PFSK-1 (cell line): ENCODE measurements around the gene RDH12.

Experiments
- FOXP2 ChIP-seq: optimal IDR thresholded peaks from 2 replicates; pipeline ENCODE3; 2011; ENCODE audit warnings: borderline replicate concordance, control low read depth, inconsistent platforms; ENCODE audit not compliant: insufficient read depth; ENCODE audit errors: extremely low read length, extremely low read depth
- POLR2AphosphoS5 ChIP-seq: IDR thresholded peaks from 2 replicates; pipeline ENCODE4 v1.6.1; 2012; ENCODE audit warnings: low read depth, mild to moderate bottlenecking, control low read depth, low read length, moderate library complexity
- SIN3A ChIP-seq: IDR thresholded peaks from 2 replicates; pipeline ENCODE4 v1.6.1; 2012; ENCODE audit warnings: mild to moderate bottlenecking, low read length, moderate library complexity, borderline replicate concordance; ENCODE audit not compliant: insufficient read depth
- TAF1 ChIP-seq: IDR thresholded peaks from 2 replicates; pipeline ENCODE4 v1.6.1; 2012; ENCODE audit warnings: low read length, control low read depth, borderline replicate concordance; ENCODE audit not compliant: insufficient read depth
- TF ChIP-seq, protein P1 (sequence below), 2 experiments: IDR thresholded peaks; 2 replicates each; pipeline versions ENCODE4 v1.6.1 to v1.8.0; 2011 to 2012; ENCODE audit warnings: low read depth in 2 of 2, low read length in 2 of 2, control low read depth in 1 of 2, inconsistent platforms in 1 of 2, mild to moderate bottlenecking in 1 of 2, moderate library complexity in 1 of 2; ENCODE audit not compliant: insufficient read depth in 1 of 2

Gene RDH12

DNA sequence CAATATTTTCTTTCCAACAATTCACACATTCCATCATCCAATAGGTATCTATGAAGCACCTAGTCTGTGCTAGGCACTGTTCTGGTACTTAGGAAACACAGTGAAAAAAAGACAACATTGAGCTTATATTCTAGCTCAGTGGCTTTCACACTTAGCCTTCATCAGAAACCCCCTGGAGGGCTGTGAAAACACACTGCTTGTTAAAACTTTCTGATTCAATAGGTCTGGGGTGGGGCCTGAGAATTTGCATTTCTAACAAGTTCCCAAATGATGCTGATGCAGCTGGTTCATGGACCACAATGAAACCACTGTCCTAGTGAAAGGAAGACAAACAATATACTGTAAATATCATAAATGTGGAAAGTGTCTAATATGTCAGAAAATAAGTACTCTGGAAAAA lies 33.1 kb upstream of the RDH12 start:
- TF ChIP-seq TAF1 (no peak), FOXP2 (no peak)
- TF ChIP-seq, protein P1, sequence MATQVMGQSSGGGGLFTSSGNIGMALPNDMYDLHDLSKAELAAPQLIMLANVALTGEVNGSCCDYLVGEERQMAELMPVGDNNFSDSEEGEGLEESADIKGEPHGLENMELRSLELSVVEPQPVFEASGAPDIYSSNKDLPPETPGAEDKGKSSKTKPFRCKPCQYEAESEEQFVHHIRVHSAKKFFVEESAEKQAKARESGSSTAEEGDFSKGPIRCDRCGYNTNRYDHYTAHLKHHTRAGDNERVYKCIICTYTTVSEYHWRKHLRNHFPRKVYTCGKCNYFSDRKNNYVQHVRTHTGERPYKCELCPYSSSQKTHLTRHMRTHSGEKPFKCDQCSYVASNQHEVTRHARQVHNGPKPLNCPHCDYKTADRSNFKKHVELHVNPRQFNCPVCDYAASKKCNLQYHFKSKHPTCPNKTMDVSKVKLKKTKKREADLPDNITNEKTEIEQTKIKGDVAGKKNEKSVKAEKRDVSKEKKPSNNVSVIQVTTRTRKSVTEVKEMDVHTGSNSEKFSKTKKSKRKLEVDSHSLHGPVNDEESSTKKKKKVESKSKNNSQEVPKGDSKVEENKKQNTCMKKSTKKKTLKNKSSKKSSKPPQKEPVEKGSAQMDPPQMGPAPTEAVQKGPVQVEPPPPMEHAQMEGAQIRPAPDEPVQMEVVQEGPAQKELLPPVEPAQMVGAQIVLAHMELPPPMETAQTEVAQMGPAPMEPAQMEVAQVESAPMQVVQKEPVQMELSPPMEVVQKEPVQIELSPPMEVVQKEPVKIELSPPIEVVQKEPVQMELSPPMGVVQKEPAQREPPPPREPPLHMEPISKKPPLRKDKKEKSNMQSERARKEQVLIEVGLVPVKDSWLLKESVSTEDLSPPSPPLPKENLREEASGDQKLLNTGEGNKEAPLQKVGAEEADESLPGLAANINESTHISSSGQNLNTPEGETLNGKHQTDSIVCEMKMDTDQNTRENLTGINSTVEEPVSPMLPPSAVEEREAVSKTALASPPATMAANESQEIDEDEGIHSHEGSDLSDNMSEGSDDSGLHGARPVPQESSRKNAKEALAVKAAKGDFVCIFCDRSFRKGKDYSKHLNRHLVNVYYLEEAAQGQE (IDR thresholded peaks at IDR 0.05; ENCODE audit: insufficient read depth in 1 of 2, low read depth in 2 of 2, low read length in 2 of 2) = no peak

DNA sequence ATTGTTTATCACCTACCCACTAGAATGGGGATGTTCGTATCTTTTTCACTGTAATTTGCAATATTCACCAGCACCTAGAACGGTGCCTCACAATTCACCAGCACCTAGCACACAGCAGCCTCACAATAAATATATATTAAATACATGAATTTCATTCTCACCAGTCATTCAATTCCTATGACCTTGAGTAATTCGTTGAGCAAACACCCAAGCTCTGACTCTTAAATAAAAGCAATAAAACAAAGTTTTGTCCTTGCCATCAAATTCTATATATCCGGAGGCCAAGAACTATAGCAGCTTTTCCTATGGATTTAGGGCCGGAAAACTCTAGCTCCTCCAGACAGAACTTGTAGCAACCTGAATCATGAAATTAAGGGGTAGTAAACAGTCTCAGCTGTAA lies 28.2 kb upstream of the RDH12 start:
- TF ChIP-seq FOXP2 = no peak
- no peak for TF ChIP-seq TAF1
- TF ChIP-seq, protein P1 (IDR thresholded peaks at IDR 0.05; ENCODE audit: insufficient read depth in 1 of 2, low read depth in 2 of 2, low read length in 2 of 2) = no peak
- TF ChIP-seq SIN3A = no peak
- TF ChIP-seq POLR2AphosphoS5 = no peak

DNA sequence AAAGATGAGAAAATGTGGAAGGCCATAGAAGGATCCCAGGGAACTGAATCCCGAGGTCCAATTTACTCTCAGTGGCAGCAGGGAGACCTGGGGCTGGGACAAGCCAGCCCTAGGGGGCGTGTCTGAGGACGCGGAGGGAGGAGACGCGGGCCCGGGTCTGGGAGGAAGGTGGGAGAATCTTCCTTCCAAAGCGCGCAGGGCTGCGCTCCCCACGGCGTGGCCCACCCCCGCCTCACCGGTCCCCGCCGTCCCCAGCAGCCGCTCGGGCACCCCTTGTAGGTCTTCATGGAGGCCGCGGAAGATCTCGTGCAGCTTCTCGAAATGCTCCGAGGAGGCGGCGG lies 27.6 kb upstream of the RDH12 start:
- TF ChIP-seq FOXP2 (no peak), SIN3A (no peak; the same call in 1 of the 2 replicates), POLR2AphosphoS5 (no peak; the same call in 1 of the 2 replicates), TAF1 (no peak)
- TF ChIP-seq, protein P1 (IDR thresholded peaks at IDR 0.05; ENCODE audit: insufficient read depth in 1 of 2, low read depth in 2 of 2, low read length in 2 of 2) = no peak

DNA sequence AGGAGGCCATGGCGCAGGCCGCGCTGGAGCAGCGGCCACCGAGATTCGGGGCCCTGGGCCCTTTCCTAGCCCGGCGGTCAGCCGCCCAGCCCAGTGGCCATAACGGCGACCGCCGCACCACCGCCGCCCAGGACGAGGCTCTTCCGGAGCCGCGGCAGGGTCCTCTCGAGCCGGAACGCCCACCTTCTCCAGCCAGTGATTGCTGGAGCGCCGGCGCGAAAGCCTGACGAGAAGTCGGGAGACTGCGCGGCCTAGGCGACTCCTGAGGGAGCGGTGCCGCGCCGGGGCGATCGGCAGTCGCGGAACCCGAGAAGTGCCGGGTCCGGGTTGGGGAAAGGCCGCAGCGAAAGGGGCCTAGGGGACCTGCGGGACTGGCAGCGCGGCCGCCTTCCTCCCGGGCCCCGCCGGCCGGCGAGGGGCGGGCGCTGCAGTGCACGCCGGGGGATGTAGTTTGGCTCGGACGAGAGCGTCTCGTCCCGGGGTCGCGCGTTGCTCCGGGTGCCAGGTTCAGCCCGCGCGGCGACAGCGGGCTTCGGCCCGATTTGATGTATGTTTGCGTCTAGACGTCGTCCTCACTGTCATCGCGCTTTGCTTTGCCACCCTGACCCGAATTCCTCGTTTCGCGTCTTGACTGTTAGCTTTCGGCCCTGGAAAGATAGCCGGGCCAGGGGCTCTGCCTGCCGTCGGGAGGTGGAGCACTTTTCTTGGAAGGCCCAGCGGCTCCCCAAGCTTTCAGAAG lies 27.0 kb upstream of the RDH12 start, which contains the start of gene VTI1B:
Gene VTI1B (minus strand): TSS at position 153 of the 739 bp plus-strand sequence. CDS start 143 bp downstream, at position 10.
- TF ChIP-seq TAF1 (no peak), POLR2AphosphoS5 (peak; percentile 59; the same call in 1 of the 2 replicates)

DNA sequence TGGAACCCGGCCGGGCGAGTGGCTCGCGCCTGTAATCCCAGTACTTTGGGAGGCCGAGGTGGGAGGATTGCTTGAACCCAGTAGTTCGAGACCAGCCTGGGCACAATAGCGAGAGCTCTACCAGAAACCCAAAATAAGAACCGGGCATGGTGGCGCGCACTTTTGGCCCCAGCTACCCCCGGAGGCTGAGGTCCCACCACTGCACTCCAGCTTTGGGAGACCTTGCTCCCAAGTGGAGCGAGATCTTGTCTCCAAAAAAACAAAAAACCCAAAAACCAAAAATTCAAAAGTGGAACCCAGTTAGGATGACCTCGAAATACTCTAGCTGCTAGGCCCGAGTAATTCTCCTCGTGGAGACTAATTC lies 26.5 kb upstream of the RDH12 start:
- TF ChIP-seq FOXP2 = no peak
- no peak for TF ChIP-seq SIN3A

DNA sequence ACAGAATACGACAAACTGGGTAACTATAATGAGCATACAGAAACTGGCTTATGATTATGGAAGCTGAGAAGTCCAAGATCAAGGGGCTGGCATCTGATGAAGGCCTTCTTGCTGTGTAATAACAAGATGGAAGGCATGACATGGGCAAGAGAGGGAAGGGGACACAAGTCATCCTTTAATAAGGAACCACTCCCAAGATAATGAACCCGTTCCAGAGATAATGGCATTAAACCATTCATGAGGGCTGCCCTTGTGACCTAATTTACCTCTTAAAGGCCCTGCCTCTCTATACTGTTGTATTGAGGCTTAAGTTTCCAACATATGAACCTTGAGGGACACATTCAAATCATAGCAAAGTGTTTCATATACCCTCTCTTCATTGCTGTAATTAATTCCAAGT lies 22.7 kb upstream of the RDH12 start:
- TF ChIP-seq, protein P1 (IDR thresholded peaks at IDR 0.05; ENCODE audit: insufficient read depth in 1 of 2, low read depth in 2 of 2, low read length in 2 of 2) = no peak
- no peak for TF ChIP-seq POLR2AphosphoS5
- TF ChIP-seq TAF1 = no peak
- no peak for TF ChIP-seq SIN3A
- TF ChIP-seq FOXP2 = no peak
